ENCODE data around the gene IRGQ. TPM values are rescaled to one million over a fixed set of nuclear protein-coding genes. Genes with fewer than 3 reads are reported as not detected.

The IRGQ gene
- total RNA-seq, 6 experiments from 2014 or later = 9.1 to 18.6 (median 11.0) TPM

DNA sequence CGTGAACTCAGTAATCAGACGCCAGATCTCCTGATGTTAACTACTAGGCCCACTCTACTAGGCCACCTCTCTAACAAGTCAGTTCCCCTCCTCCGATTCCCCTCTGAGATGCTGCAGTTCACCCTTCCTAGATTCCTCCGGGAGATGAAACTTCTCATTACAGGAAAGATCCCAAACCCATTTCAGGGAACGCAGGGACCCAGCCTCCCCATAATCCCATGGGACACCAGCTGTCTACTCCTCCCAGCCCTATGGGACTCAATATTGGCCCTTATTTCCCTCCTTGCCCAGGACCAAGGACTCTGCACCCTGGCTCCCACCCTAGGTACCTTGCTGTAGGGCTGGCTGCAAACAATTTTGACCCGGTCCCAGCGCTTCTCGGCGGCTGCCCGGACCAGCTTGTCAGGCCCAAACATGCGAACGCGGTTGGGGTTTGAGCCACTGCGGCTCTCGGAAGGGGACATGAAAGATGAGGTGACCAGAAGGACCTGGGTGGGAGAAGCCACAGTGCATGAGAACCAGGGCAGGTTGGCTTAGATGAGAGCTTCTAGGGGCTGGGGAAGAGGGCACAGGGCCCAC, 41.5 kb downstream of the IRGQ start:
- no peak for DNase-seq
- intact Hi-C loops (cut with DNase I) = loop anchor here in 1 of 2 donors (10.0 kb wide), 1 partner anchor 100 kb away; no protein-coding TSS in a partner anchor
- no peak for ATAC-seq
- H3K9me3 ChIP-seq = no peaks in the 10 kb centered on the region
- H3K27me3 ChIP-seq = no peaks in the 10 kb centered on the region
- WGBS (ENCODE audit: insufficient coverage, low coverage, low lambda C conversion rate, missing lambda C conversion rate) = 91% methylated on average over 13 of the region's 15 CpGs
- H3K4me3 ChIP-seq = no peak overlapping the region
- TF ChIP-seq CTCF (IDR thresholded peaks at IDR 0.05) (no peak), POLR2A (IDR thresholded peaks at IDR 0.05) (no peak)
- H3K27ac ChIP-seq = no peak overlapping the region
- peaks cover 0 to 21% (median 0%) of the 10 kb centered on the region in 4 donors for H3K36me3 ChIP-seq
- H3K4me1 ChIP-seq = no peaks in the 10 kb centered on the region

DNA sequence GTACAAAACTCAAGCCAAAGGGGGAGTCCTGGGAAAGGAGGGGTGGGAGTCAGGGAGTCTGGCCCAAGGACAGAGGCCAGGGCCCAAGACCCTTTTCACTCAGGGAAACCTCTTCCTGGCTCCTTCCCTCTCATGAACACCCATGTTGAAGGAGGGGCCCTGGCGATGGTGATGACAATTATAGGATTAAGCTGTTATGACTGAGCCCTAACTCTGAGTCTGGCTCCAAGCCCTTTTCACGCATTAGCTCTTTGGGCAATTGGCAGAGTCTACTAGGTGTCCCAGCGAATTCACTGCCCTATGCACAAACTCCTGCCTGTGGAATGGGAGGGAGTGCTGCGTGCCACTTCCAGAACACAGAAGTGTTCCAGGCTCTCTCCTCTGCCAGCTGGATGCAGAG, 42.3 kb downstream of the IRGQ start:
- no peak for ATAC-seq
- no peaks in the 10 kb centered on the region for H3K4me1 ChIP-seq
- intact Hi-C loops (cut with DNase I) = loop anchor here in 1 of 2 donors (10.0 kb wide), 1 partner anchor 101 kb away; no protein-coding TSS in a partner anchor
- no peaks in the 10 kb centered on the region for H3K27me3 ChIP-seq
- TF ChIP-seq POLR2A (IDR thresholded peaks at IDR 0.05) (no peak), CTCF (IDR thresholded peaks at IDR 0.05) (no peak)
- no peak for DNase-seq
- whole genome bisulfite sequencing (ENCODE audit: insufficient coverage, low coverage, low lambda C conversion rate, missing lambda C conversion rate) = 83% methylated on average over 1 of the region's 4 CpGs
- H3K4me3 ChIP-seq = no peak overlapping the region
- H3K27ac ChIP-seq = no peak overlapping the region
- peaks cover 0 to 21% (median 0%) of the 10 kb centered on the region in 4 donors for H3K36me3 ChIP-seq
- H3K9me3 ChIP-seq = no peaks in the 10 kb centered on the region

DNA sequence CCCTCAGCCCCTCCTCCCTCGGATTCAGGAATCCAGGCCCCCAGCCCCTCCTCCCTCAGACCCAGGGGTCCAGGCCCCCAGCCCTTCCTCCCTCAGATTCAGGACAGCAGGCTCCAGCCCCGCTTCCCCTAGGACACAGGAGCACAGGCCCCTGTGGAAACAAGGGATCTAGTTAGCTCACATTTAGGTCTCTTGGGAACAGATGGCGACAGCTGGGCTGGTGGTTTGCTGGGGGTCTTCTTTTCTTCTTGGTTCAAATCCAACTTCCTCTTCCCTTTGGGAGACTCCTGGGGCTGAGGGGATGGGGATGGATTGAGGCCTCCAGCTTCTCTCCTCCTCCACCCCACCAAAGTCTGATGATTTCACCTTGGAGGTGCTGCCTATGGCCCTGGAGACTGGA, 43.3 kb downstream of the IRGQ start:
- Histone ChIP-seq H3K4me3 (no peak overlapping the region), H3K27ac (no peak overlapping the region), H3K27me3 (no peaks in the 10 kb centered on the region), H3K4me1 (no peaks in the 10 kb centered on the region), H3K36me3 (peaks cover 0 to 21% (median 0%) of the 10 kb centered on the region in 4 donors), H3K9me3 (no peaks in the 10 kb centered on the region)
- ATAC-seq (no peak), DNase-seq (no peak)
- no CpG with 5 or more reads among the region's 3 CpGs for WGBS (ENCODE audit: insufficient coverage, low coverage, low lambda C conversion rate, missing lambda C conversion rate)
- intact Hi-C loops (cut with DNase I) = loop anchor here in 1 of 2 donors (10.0 kb wide), 1 partner anchor 102 kb away; no protein-coding TSS in a partner anchor
- no peak for TF ChIP-seq CTCF (IDR thresholded peaks at IDR 0.05)
- TF ChIP-seq POLR2A (IDR thresholded peaks at IDR 0.05) = no peak

- intact Hi-C loops (cut with DNase I) = loop anchor here in 1 of 2 donors (10.0 kb wide), 1 partner anchor 103 kb away; no protein-coding TSS in a partner anchor
- Histone ChIP-seq H3K9me3 (no peaks in the 10 kb centered on the region), H3K27me3 (no peaks in the 10 kb centered on the region), H3K27ac (no peak overlapping the region), H3K4me1 (no peaks in the 10 kb centered on the region), H3K36me3 (peaks cover 0 to 21% (median 0%) of the 10 kb centered on the region in 4 donors), H3K4me3 (no peak overlapping the region)
- no peak for DNase-seq
- ATAC-seq = no peak
- TF ChIP-seq CTCF (IDR thresholded peaks at IDR 0.05) (no peak), POLR2A (IDR thresholded peaks at IDR 0.05) (no peak)
- WGBS (ENCODE audit: insufficient coverage, low coverage, low lambda C conversion rate, missing lambda C conversion rate) = no CpG with 5 or more reads among the region's 3 CpGs
Measured at GRCh38 chr19:43552198-43552450, 43.8 kb downstream of the IRGQ start.
